Endothelial cell of umbilical vein (primary cell): ENCODE measurements around the gene USP2.
A peak's percentile ranks its signal among the peaks of the same experiment; 100 is the strongest.

ENCODE experiments used
- EZH2 ChIP-seq: IDR thresholded peaks from 2 replicates; pipeline ENCODE4 v1.6.1; 2012; ENCODE audit warnings: borderline replicate concordance, low read depth, mild to moderate bottlenecking, moderate library complexity, low read length, inconsistent platforms; ENCODE audit not compliant: severe bottlenecking
- GATA2 ChIP-seq: IDR thresholded peaks from 2 replicates; pipeline ENCODE4 v1.7.0; 2011; ENCODE audit warnings: low read depth, mild to moderate bottlenecking, moderate library complexity, mixed read lengths, low read length; ENCODE audit not compliant: insufficient read length, insufficient read depth
- JUN ChIP-seq: IDR thresholded peaks from 2 replicates; pipeline ENCODE4 v1.6.1; 2011; ENCODE audit warnings: borderline replicate concordance, low read depth; ENCODE audit not compliant: insufficient read length, insufficient read depth
- MYC ChIP-seq: IDR thresholded peaks from one replicate; pipeline ENCODE4 v1.6.1; 2011; ENCODE audit warnings: mild to moderate bottlenecking, low read depth, low read length
- POLR2A ChIP-seq: IDR thresholded peaks from 2 replicates; pipeline ENCODE4 v1.6.1; 2012; ENCODE audit warnings: low read depth, mild to moderate bottlenecking, control low read depth, low read length
- POLR2AphosphoS5 ChIP-seq: IDR thresholded peaks from 2 replicates; pipeline ENCODE4 v1.6.1; 2012; ENCODE audit warnings: low read depth, mild to moderate bottlenecking, control low read depth, low read length, moderate library complexity; ENCODE audit not compliant: insufficient read depth
- TF ChIP-seq, protein P1 (sequence below), 2 donors: IDR thresholded peaks; 1 replicate in 1 of 2; 2 replicates in 1 of 2; pipeline ENCODE4 v1.5.1; 2011; ENCODE audit warnings: low read length in 2 of 2, mild to moderate bottlenecking in 2 of 2, moderate library complexity in 2 of 2, control low read depth in 1 of 2, inconsistent platforms in 1 of 2, low read depth in 1 of 2; ENCODE audit not compliant: insufficient read depth in 1 of 2; ENCODE audit errors: extremely low read depth in 1 of 2

DNA sequence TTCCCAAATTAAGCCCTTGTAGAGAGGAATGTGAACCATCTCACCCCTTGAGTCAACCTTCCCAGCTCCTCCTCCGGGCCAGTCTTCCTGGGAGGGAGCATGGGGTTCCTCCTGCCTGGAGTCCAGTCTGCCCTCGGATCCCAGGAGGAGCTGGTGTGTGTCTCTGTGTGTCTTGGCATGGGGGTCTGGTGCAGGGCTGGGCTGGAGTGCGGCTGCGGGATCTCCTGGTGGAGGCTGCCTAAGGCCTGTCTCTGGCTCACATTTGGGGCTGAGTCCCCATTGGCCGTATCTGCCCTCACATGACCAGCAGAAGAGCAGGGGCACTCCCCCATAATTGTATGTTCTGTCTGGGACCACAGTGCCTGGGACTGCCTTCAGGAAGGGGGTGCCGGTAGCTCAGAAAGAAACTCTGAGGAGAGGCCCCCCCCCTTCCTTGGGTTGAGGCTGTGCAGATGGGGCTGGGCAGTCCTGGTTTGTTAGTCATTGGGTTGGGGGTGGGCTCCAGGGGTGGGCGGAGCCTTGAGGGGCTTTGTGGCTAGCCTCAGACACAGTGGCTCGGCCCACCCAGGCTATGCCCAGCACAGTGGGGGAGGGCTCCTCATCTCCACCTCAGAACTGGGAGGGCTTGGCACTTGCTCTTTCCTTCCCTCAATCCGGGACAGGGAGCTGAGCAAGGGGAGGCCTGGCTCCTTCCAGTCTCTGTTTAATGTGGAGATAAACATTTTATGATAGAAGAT is 43.7 kb downstream of the USP2 start:
- TF ChIP-seq EZH2, result no peak
- TF ChIP-seq, protein P1, sequence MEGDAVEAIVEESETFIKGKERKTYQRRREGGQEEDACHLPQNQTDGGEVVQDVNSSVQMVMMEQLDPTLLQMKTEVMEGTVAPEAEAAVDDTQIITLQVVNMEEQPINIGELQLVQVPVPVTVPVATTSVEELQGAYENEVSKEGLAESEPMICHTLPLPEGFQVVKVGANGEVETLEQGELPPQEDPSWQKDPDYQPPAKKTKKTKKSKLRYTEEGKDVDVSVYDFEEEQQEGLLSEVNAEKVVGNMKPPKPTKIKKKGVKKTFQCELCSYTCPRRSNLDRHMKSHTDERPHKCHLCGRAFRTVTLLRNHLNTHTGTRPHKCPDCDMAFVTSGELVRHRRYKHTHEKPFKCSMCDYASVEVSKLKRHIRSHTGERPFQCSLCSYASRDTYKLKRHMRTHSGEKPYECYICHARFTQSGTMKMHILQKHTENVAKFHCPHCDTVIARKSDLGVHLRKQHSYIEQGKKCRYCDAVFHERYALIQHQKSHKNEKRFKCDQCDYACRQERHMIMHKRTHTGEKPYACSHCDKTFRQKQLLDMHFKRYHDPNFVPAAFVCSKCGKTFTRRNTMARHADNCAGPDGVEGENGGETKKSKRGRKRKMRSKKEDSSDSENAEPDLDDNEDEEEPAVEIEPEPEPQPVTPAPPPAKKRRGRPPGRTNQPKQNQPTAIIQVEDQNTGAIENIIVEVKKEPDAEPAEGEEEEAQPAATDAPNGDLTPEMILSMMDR (IDR thresholded peaks at IDR 0.05; ENCODE audit: extremely low read depth in 1 of 2, insufficient read depth in 1 of 2, low read depth in 1 of 2, low read length in 2 of 2), result no peak
- peak; percentile 37 for TF ChIP-seq POLR2AphosphoS5
- TF ChIP-seq MYC, result no peak
- TF ChIP-seq GATA2, result no peak
- no peak for TF ChIP-seq JUN
- TF ChIP-seq POLR2A, result peak; percentile 14
